Right lobe of liver (tissue), 6 donors: Measurements from ENCODE around the gene HHATL. TPM values are rescaled to one million over a fixed set of nuclear protein-coding genes. Genes with fewer than 3 reads are reported as not detected.

ENCODE experiments used
- ATAC-seq, 4 donors: fragments of 200-7000 bp; cut with Tn5 transposase; one replicate each; pipeline ENCODE4 v1.9.1; 2020; ENCODE audit warnings: mild to moderate bottlenecking in 4 of 4, moderate library complexity in 4 of 4
- DNase-seq, 3 donors: peaks; one replicate each; pipeline ENCODE4 v3.0.0-alpha.2; 2020
- H3K27ac ChIP-seq, 3 donors: fragments of 200-600 bp; one replicate each; pipeline ENCODE4 v1.8.0; 2022
- H3K27me3 ChIP-seq, 2 donors: fragments of 200-600 bp; one replicate each; pipeline ENCODE4 v1.8.0; 2022
- H3K36me3 ChIP-seq, 4 donors: fragments of 200-600 bp; sonication (generic) in 1 of 4; one replicate each; pipeline versions ENCODE4 v1.5.1 to v1.8.0; 2017 to 2022; ENCODE audit warnings: control low read depth in 1 of 4
- H3K4me1 ChIP-seq, 4 donors: fragments of 200-600 bp; sonication (generic) in 1 of 4; one replicate each; pipeline versions ENCODE4 v1.5.1 to v1.8.0; 2017 to 2022; ENCODE audit warnings: control low read depth in 1 of 4
- H3K4me3 ChIP-seq, 3 donors: fragments of 200-600 bp; one replicate each; pipeline ENCODE4 v1.8.0; 2022
- H3K9me3 ChIP-seq, 4 donors: fragments of 200-600 bp; sonication (generic) in 1 of 4; one replicate each; pipeline versions ENCODE4 v1.5.1 to v1.8.0; 2017 to 2022; ENCODE audit warnings: control low read depth in 1 of 4
- POLR2A ChIP-seq: fragments of 450-650 bp; IDR thresholded peaks from one replicate; pipeline ENCODE4 v1.6.1; 2017; ENCODE audit warnings: antibody characterized with exemption, mild to moderate bottlenecking
- WGBS: methylation state at CpG from one replicate; pipeline ENCODE4 v1.1.6; 2018; ENCODE audit warnings: low coverage, low lambda C conversion rate; ENCODE audit not compliant: insufficient coverage; ENCODE audit errors: missing lambda C conversion rate; 5-methylcytosine and 5-hydroxymethylcytosine counted together
- intact Hi-C, 2 donors: fragments of 100-400 bp; cut with DNase I; formaldehyde crosslinking; loops; one replicate each; pipeline versions ENCODE4 v1.11.2 to v1.14.1; 2022
- total RNA-seq, 6 experiments: library from RNA; depleted of rRNA in 2 of 6; stranded (reverse); fragments of >200 nt in 2 of 6; fragmentation: NEBNext Ultra II Directional in 3 of 6; extraction: Animal tissue kit (Norgen Biotek cat#: 25700) in 3 of 6; gene quantifications; one replicate each; pipeline versions ENCODE4 v1.1.0 to v1.2.4, GENCODE V29; 2016 to 2023
- TF ChIP-seq, protein P1 (sequence below), 4 donors: fragments of 200-600 bp in 3 of 4; fragments of 450-650 bp in 1 of 4; IDR thresholded peaks; one replicate each; pipeline versions ENCODE4 v1.5.1 to v1.8.0; 2016 to 2022; ENCODE audit warnings: antibody characterized with exemption in 4 of 4, mild to moderate bottlenecking in 2 of 4
- donor health status: DM: no; HTN: yes; CAD: no.
- donor health status: DM: no; HTN: no; CAD: no.
- donor health status: DM: no; HTN: no; CAD: no.
- donor health status: DM: no; HTN: yes; CAD: no.
- donor health status: DM: no; HTN: yes; CAD: no.

The HHATL gene
- total RNA-seq, 6 experiments from 2014 or later = 0.29 to 1.0 (median 0.60) TPM; not detected in 3

DNA sequence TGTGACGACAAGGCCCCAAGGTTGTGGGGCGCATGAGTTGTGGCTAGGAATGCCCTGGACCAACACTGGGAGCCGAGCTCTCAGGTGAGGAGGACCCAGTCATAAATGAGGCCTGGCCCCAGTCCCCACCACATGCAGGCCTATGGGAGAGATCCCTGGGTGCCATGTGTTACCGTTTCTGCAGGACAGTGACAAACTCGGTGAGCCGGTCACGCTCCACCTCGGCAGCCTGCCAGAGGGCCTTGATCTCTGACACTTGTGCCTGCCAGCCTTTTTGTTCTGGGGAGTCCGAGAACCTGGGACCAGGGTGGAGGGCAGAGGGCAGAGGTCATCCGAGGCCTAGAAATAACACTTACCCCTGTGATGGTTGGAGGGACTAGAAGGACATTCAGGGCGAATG, 27.7 kb upstream of the HHATL start:
- Histone ChIP-seq H3K4me3 (no peak overlapping the region), H3K4me1 (no peaks in the 10 kb centered on the region), H3K9me3 (no peaks in the 10 kb centered on the region), H3K27me3 (no peaks in the 10 kb centered on the region), H3K27ac (no peak overlapping the region), H3K36me3 (no peaks in the 10 kb centered on the region)
- DNase-seq = no peak
- ATAC-seq = peak; percentile 18 to 56 (median 39)
- intact Hi-C loops = loop anchor here in 1 of 2 donors (10.0 kb wide), 1 partner anchor 45 kb away; the partner anchor contains the start of gene KLHL40
- WGBS = 33% methylated on average over 1 of the region's 11 CpGs
- TF ChIP-seq POLR2A = no peak
- TF ChIP-seq, protein P1, sequence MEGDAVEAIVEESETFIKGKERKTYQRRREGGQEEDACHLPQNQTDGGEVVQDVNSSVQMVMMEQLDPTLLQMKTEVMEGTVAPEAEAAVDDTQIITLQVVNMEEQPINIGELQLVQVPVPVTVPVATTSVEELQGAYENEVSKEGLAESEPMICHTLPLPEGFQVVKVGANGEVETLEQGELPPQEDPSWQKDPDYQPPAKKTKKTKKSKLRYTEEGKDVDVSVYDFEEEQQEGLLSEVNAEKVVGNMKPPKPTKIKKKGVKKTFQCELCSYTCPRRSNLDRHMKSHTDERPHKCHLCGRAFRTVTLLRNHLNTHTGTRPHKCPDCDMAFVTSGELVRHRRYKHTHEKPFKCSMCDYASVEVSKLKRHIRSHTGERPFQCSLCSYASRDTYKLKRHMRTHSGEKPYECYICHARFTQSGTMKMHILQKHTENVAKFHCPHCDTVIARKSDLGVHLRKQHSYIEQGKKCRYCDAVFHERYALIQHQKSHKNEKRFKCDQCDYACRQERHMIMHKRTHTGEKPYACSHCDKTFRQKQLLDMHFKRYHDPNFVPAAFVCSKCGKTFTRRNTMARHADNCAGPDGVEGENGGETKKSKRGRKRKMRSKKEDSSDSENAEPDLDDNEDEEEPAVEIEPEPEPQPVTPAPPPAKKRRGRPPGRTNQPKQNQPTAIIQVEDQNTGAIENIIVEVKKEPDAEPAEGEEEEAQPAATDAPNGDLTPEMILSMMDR (IDR thresholded peaks at IDR 0.05) = no peak

- Histone ChIP-seq H3K36me3 (no peaks in the 10 kb centered on the region), H3K27ac (no peak overlapping the region), H3K9me3 (no peaks in the 10 kb centered on the region), H3K27me3 (no peaks in the 10 kb centered on the region), H3K4me3 (no peak overlapping the region), H3K4me1 (no peaks in the 10 kb centered on the region)
- DNase-seq (no peak), ATAC-seq (peak in 3 of 4 donors; percentile 20 to 48 (median 30))
- intact Hi-C loops = loop anchor here in 1 of 2 donors (10.0 kb wide), 1 partner anchor 45 kb away; the partner anchor contains the start of gene KLHL40
- WGBS = 81% methylated on average over 4 of the region's 6 CpGs
- TF ChIP-seq, protein P1 (IDR thresholded peaks at IDR 0.05) = no peak
- no peak for TF ChIP-seq POLR2A
Observed at GRCh38 chr3:42729404-42730145, 27.0 kb upstream of the HHATL start.

DNA sequence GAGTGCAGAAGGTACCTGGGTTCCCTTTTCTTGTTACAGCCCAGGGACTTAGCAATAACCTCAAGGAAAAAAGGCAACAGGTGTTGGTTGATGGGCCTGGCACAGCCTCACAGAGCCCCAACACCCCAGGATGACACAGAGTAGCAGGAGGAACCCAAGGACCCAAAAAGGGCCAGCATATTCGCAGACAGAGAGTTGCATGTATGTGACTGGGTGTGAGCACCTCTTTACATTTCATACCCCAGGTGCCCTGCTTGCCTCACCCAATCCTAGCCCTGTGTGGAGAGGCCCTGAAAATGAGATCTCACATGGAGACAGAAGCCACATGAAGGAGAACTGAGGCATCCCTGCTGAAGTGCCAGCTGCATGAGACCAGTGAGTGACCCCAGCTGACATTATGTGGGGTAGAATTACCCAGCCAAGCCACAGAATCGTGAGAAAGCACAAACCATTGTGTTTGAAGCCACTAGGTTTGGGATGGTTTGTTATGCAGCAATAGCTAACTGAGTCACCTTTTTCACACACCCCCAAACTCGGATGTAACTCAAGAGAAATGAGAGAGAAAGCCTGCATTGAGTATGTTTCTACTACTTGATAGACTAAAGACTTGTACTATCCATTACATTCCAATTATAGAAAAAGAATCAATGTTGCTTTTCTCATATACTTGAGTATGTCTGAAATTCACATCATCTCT, 26.2 kb upstream of the HHATL start:
- 68% methylated on average over 2 of the region's 3 CpGs for WGBS
- intact Hi-C loops = no loop called here
- H3K4me3 ChIP-seq = no peak overlapping the region
- ATAC-seq (no peak), DNase-seq (no peak)
- TF ChIP-seq, protein P1 (IDR thresholded peaks at IDR 0.05) = no peak
- TF ChIP-seq POLR2A = no peak
- no peak overlapping the region for H3K27ac ChIP-seq
- no peaks in the 10 kb centered on the region for H3K4me1 ChIP-seq
- H3K36me3 ChIP-seq = no peaks in the 10 kb centered on the region
- H3K9me3 ChIP-seq = no peaks in the 10 kb centered on the region
- H3K27me3 ChIP-seq = no peaks in the 10 kb centered on the region

GRCh38 chr3:42728056-42728455, 25.5 kb upstream of the HHATL start:
- H3K4me1 ChIP-seq = no peaks in the 10 kb centered on the region
- H3K4me3 ChIP-seq = no peak overlapping the region
- WGBS = 39% methylated on average over 3 of the region's 3 CpGs
- intact Hi-C loops = no loop called here
- DNase-seq (no peak), ATAC-seq (no peak)
- H3K36me3 ChIP-seq = no peaks in the 10 kb centered on the region
- H3K27ac ChIP-seq = no peak overlapping the region
- no peak for TF ChIP-seq POLR2A
- TF ChIP-seq, protein P1 (IDR thresholded peaks at IDR 0.05) = no peak
- no peaks in the 10 kb centered on the region for H3K27me3 ChIP-seq
- H3K9me3 ChIP-seq = no peaks in the 10 kb centered on the region
